ENCODE data around the gene SERP2. TPM values are rescaled to one million over a fixed set of nuclear protein-coding genes. Genes with fewer than 3 reads are reported as not detected.

Gene SERP2
- total RNA-seq, 1 experiment from 2014 or later, result not detected

DNA sequence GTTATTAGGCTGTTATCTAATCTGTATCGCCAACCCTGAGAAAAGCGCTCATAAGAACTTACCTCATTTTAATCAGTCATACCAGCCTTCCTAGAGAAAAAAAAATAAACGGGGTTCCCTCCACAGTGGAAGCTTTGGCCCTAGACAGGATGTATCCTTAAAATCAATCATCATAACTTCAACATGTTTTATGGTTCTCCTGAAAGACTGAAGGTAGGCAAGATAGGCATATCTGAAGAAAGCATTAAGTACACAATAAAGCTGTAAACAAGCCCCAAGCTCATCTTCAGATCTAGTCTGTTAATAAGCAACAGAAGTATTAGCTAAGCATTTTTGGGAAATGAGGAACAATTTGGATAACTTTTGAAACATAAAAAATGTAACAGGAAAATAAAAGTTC, 18.7 kb upstream of the SERP2 start:
- intact Hi-C loops (cut with micrococcal nuclease; ENCODE audit: unreplicated experiment), result no loop called here
- Mint-ChIP-seq H3K27me3 (ENCODE audit: unreplicated experiment) (no peaks in the 10 kb centered on the region), H3K36me3 (ENCODE audit: insufficient read depth, unreplicated experiment) (no peaks in the 10 kb centered on the region), H3K4me3 (ENCODE audit: low read depth, unreplicated experiment) (no peak overlapping the region), H3K27ac (ENCODE audit: unreplicated experiment) (no peak overlapping the region), H3K9me3 (ENCODE audit: low read depth, unreplicated experiment) (peaks cover 3% of the 10 kb centered on the region), H3K4me1 (ENCODE audit: low read depth, unreplicated experiment) (peaks cover 15% of the 10 kb centered on the region)
- no TSS peak for BruUV-seq (replicated peaks)
- no peak for TF ChIP-seq CTCF (IDR thresholded peaks at IDR 0.05; ENCODE audit: unreplicated experiment)
- DNase-seq, result no peak
- CTCF ChIA-PET, result interaction anchor here (0.7 kb wide), 1 partner anchor 20 kb away, joined by 3 read pairs; no protein-coding TSS in a partner anchor

DNA sequence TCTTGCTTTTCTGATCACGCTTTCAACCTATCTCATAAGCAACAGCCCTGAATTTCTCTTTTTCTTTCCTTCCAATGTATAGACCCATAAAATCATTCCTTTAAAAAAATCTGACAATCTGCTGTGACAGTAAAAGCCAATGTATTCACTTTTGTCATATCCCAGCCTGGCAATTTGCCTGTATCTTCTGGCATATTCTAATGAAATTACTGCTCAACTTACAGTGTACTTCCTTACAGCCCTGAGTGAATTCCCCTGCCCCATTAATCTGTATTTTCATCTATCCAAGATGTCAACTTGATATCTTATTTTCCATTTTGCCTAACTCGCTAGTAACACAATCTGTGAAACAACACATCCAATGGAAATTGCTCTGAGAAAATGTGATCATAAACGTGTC, 18.0 kb upstream of the SERP2 start:
- DNase-seq, result no peak
- no peak for TF ChIP-seq CTCF (IDR thresholded peaks at IDR 0.05; ENCODE audit: unreplicated experiment)
- H3K36me3 Mint-ChIP-seq (ENCODE audit: insufficient read depth, unreplicated experiment), result no peaks in the 10 kb centered on the region
- H3K27ac Mint-ChIP-seq (ENCODE audit: unreplicated experiment), result no peak overlapping the region
- intact Hi-C loops (cut with micrococcal nuclease; ENCODE audit: unreplicated experiment), result no loop called here
- BruUV-seq (replicated peaks), result no TSS peak
- CTCF ChIA-PET, result interaction anchor here (0.7 kb wide), 1 partner anchor 19 kb away, joined by 3 read pairs; no protein-coding TSS in a partner anchor
- peaks cover 22% of the 10 kb centered on the region for H3K4me1 Mint-ChIP-seq (ENCODE audit: low read depth, unreplicated experiment)
- peaks cover 3% of the 10 kb centered on the region for H3K9me3 Mint-ChIP-seq (ENCODE audit: low read depth, unreplicated experiment)
- H3K27me3 Mint-ChIP-seq (ENCODE audit: unreplicated experiment), result no peaks in the 10 kb centered on the region
- H3K4me3 Mint-ChIP-seq (ENCODE audit: low read depth, unreplicated experiment), result no peak overlapping the region

DNA sequence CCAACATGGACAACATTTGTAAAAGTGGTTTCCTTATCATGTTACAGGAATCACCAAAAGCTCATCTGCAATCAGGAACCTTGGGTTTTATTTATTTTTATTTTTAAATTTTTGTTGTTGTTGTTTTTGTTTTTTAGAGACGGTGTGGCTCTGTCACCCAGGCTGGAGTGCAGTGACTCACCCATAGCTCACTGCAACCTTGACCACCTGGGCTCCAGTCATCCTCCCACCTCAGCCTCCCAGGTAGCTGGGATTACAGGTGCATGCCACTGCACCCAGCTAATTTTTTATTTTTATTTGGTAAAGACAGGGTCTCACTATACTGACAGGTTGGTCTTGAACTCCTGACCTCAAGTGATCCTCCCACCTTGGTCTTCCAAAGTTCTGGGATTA, 13.6 kb upstream of the SERP2 start:
- no peaks in the 10 kb centered on the region for H3K27me3 Mint-ChIP-seq (ENCODE audit: unreplicated experiment)
- no peak for TF ChIP-seq CTCF (IDR thresholded peaks at IDR 0.05; ENCODE audit: unreplicated experiment)
- H3K27ac Mint-ChIP-seq (ENCODE audit: unreplicated experiment), result peak overlapping the region; percentile 15
- peaks cover 48% of the 10 kb centered on the region for H3K4me1 Mint-ChIP-seq (ENCODE audit: low read depth, unreplicated experiment)
- intact Hi-C loops (cut with micrococcal nuclease; ENCODE audit: unreplicated experiment), result loop anchor here (5.0 kb wide), 1 partner anchor 48 kb away; no protein-coding TSS in a partner anchor
- H3K4me3 Mint-ChIP-seq (ENCODE audit: low read depth, unreplicated experiment), result no peak overlapping the region
- no peaks in the 10 kb centered on the region for H3K36me3 Mint-ChIP-seq (ENCODE audit: insufficient read depth, unreplicated experiment)
- no TSS peak for BruUV-seq (replicated peaks)
- H3K9me3 Mint-ChIP-seq (ENCODE audit: low read depth, unreplicated experiment), result peaks cover 3% of the 10 kb centered on the region
- DNase-seq, result no peak
- CTCF ChIA-PET, result no interaction called here

DNA sequence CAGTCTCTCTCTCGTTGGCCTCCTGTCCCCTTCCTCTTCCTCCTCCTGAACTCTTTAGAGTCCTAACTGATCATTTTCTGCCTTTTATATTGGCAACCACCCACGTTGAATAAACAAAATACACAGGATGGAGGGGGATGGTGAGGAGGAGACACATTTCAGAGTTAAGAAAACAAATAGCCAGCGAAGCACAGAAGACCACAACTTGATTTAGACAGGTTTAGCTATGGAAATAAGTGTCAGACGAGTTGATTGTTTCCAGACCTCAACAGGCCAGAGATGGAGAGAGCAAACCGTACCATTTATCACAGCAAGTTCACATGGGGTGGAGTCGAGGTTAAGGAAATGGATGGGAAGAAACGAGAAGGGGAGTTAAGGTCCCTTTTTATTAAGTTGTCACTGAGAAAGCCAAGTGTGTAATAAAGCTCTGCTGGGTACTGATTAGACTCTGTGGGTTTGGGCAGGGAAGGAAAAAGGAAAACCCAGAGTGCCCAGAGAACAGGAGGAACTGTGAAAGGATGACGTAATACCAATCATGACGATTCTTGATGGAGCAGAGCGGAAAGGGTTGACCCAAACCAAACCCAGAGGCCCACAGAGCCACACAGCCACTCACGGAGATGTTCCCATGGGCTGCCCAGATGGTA, 11.1 kb upstream of the SERP2 start:
- CTCF ChIA-PET, result no interaction called here
- intact Hi-C loops (cut with micrococcal nuclease; ENCODE audit: unreplicated experiment), result loop anchor here (5.0 kb wide), 1 partner anchor 50 kb away; no protein-coding TSS in a partner anchor
- H3K4me3 Mint-ChIP-seq (ENCODE audit: low read depth, unreplicated experiment), result no peak overlapping the region
- H3K36me3 Mint-ChIP-seq (ENCODE audit: insufficient read depth, unreplicated experiment), result no peaks in the 10 kb centered on the region
- H3K27ac Mint-ChIP-seq (ENCODE audit: unreplicated experiment), result no peak overlapping the region
- BruUV-seq (replicated peaks), result no TSS peak
- no peaks in the 10 kb centered on the region for H3K27me3 Mint-ChIP-seq (ENCODE audit: unreplicated experiment)
- no peak for TF ChIP-seq CTCF (IDR thresholded peaks at IDR 0.05; ENCODE audit: unreplicated experiment)
- peaks cover 50% of the 10 kb centered on the region for H3K4me1 Mint-ChIP-seq (ENCODE audit: low read depth, unreplicated experiment)
- no peak for DNase-seq
- H3K9me3 Mint-ChIP-seq (ENCODE audit: low read depth, unreplicated experiment), result peaks cover 3% of the 10 kb centered on the region
